ENCODE results near the gene FABP1. TPM values are rescaled to one million over a fixed set of nuclear protein-coding genes. Genes with fewer than 3 reads are reported as not detected.

Gene FABP1
- total RNA-seq, 2 donors from 2014 or later = not detected

DNA sequence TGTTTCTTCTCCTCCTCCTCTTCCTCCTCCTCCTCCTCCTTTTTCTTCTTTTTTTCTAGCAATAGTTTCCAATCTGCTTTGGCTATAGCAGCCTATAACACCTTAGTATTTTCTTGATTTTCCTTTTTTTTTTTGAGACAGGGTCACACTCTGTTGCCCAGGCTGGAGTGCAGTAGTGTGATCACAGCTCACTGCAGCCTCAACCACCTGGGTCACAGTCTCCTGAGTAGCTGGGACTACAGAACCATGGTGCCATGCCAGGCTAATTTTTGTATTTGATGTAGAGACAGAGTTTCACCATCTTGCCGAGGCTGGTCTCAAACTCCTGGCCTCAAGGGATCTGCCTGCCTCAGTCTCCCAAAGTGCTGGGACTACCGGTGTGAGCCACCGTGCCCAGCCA, 31.6 kb upstream of the FABP1 start:
- Mint-ChIP-seq H3K4me1 (ENCODE audit: low read depth) (no peaks in the 10 kb centered on the region), H3K9me3 (no peaks in the 10 kb centered on the region), H3K4me3 (no peak overlapping the region), H3K36me3 (ENCODE audit: insufficient read depth in 2 of 2) (no peaks in the 10 kb centered on the region), H3K27ac (no peak overlapping the region), H3K27me3 (ENCODE audit: low read depth) (no peaks in the 10 kb centered on the region)
- ATAC-seq (replicated peaks in 1 of 2) = no peak
- no peak for DNase-seq

- ATAC-seq (replicated peaks in 1 of 2) (no peak), DNase-seq (no peak)
- H3K27ac Mint-ChIP-seq = no peak overlapping the region
- peaks cover 14 to 15% of the 10 kb centered on the region in 2 donors for H3K36me3 Mint-ChIP-seq (ENCODE audit: insufficient read depth in 2 of 2)
- H3K4me1 Mint-ChIP-seq (ENCODE audit: low read depth) = no peaks in the 10 kb centered on the region
- H3K9me3 Mint-ChIP-seq = peaks cover 7 to 19% of the 10 kb centered on the region in 2 donors
- no peak overlapping the region for H3K4me3 Mint-ChIP-seq
- H3K27me3 Mint-ChIP-seq (ENCODE audit: low read depth) = peaks cover 11% of the 10 kb centered on the region
Measured at GRCh38 chr2:88148929-88149438, 21.1 kb upstream of the FABP1 start.

DNA sequence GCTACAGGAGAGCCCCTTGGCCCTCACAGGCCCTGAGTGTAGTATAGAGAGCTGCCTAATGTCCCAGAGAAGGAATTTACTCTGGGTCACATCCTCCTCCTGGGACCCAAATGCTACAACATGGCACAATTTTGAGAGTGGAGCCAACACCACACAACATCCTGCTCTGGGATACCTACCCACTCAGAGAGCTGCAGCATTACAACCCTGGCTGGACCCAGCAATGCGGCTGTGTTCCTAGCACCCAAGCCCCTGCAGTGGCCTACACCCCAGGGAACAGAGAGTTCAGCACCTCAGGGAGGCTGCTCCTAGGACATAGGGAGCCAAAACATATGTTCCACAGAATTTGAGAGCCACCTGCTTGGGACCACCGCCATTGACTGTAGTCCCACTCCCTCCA, 19.3 kb upstream of the FABP1 start:
- no peak for DNase-seq
- Mint-ChIP-seq H3K4me3 (no peak overlapping the region), H3K36me3 (ENCODE audit: insufficient read depth in 2 of 2) (peaks cover 11 to 12% of the 10 kb centered on the region in 2 donors), H3K27ac (no peak overlapping the region), H3K9me3 (peaks cover 6 to 18% of the 10 kb centered on the region in 2 donors), H3K27me3 (ENCODE audit: low read depth) (peaks cover 13% of the 10 kb centered on the region), H3K4me1 (ENCODE audit: low read depth) (no peaks in the 10 kb centered on the region)
- no peak for ATAC-seq (replicated peaks in 1 of 2)

GRCh38 chr2:88146590-88146989, 18.7 kb upstream of the FABP1 start:
- DNase-seq = no peak
- Mint-ChIP-seq H3K36me3 (ENCODE audit: insufficient read depth in 2 of 2) (peaks cover 12 to 14% of the 10 kb centered on the region in 2 donors), H3K27ac (no peak overlapping the region), H3K9me3 (peaks cover 6 to 21% of the 10 kb centered on the region in 2 donors), H3K4me3 (no peak overlapping the region), H3K4me1 (ENCODE audit: low read depth) (no peaks in the 10 kb centered on the region), H3K27me3 (ENCODE audit: low read depth) (peaks cover 13% of the 10 kb centered on the region)
- no peak for ATAC-seq (replicated peaks in 1 of 2)

DNA sequence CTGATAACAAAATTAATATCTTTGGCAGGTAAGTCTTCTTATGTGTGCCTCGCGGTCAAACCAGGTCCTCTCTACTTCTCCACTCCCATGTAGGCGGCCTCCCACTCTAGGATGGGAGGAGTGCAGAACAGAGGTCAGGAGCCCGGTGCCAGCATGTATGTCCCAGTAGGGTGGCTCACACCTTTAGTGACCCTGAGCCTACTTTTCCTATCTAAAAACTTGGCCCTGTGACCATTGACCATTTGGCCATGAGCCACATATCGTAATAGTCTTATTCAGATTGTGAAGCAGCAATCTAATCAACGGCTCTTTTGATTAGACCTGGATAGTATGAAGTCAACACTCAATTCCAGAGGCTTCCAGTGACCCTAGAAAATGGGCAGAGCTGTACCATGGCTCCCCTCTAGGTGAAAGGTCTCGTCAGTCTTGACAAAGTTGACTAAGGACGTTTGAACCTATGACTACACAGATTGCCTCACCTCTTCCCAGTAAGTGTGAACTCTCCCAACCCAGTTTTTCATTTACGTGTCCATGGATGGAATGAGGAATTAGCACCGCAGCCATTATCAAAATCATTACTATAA, 17.1 kb upstream of the FABP1 start:
- DNase-seq (no peak), ATAC-seq (replicated peaks in 1 of 2) (no peak)
- Mint-ChIP-seq H3K9me3 (peaks cover 7 to 21% of the 10 kb centered on the region in 2 donors), H3K4me1 (ENCODE audit: low read depth) (no peaks in the 10 kb centered on the region), H3K36me3 (ENCODE audit: insufficient read depth in 2 of 2) (peaks cover 12 to 14% of the 10 kb centered on the region in 2 donors), H3K4me3 (no peak overlapping the region), H3K27me3 (ENCODE audit: low read depth) (peaks cover 25% of the 10 kb centered on the region), H3K27ac (no peak overlapping the region)

DNA sequence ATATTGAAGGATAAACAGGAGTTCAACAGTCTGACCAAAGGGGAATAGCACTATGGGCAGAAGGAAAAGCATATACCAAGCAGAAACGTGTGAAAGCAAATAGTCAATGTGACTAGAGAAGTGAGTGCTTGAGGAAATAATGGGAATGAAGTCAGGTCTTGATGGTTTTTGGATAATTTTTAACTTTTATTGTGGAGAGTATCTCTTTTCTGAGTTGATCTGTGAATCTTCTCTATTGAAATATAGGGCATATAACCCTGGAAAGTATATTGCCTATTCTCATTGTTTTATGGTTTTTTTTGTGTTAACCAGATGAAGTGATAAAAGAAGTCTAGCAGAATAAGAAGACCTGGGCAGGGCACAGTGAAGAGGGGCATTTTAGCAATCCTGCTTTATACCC, 16.4 kb upstream of the FABP1 start:
- ATAC-seq (replicated peaks in 1 of 2) (no peak), DNase-seq (no peak)
- Mint-ChIP-seq H3K27ac (no peak overlapping the region), H3K4me1 (ENCODE audit: low read depth) (no peaks in the 10 kb centered on the region), H3K4me3 (no peak overlapping the region), H3K27me3 (ENCODE audit: low read depth) (peaks cover 29% of the 10 kb centered on the region), H3K9me3 (peaks cover 7 to 18% of the 10 kb centered on the region in 2 donors), H3K36me3 (ENCODE audit: insufficient read depth in 2 of 2) (peaks cover 11 to 14% of the 10 kb centered on the region in 2 donors)

DNA sequence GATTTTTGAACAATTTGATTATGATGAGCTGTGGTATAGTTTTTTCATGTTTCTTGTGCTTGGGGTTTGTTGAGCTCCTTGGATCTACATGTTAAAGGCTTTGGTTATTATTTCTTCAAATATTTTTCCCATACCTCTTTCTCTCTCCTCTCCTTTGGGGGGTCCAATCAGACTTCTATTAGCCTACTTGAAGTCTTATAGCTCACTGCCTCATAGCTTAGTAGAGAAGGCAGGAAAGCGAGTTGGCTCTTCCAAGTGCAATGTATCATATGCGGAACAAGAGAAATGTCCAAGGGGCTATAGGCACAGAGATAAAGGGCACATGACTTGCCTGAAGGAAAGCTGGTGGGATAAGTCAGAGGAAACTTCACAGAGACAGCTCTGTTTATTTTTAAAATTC, 14.1 kb upstream of the FABP1 start:
- H3K4me1 Mint-ChIP-seq (ENCODE audit: low read depth) = no peaks in the 10 kb centered on the region
- H3K36me3 Mint-ChIP-seq (ENCODE audit: insufficient read depth in 2 of 2) = peaks cover 2 to 3% of the 10 kb centered on the region in 2 donors
- no peak for DNase-seq
- H3K9me3 Mint-ChIP-seq = peaks cover 4 to 8% of the 10 kb centered on the region in 2 donors
- peaks cover 35% of the 10 kb centered on the region for H3K27me3 Mint-ChIP-seq (ENCODE audit: low read depth)
- ATAC-seq (replicated peaks in 1 of 2) = no peak
- H3K27ac Mint-ChIP-seq = no peak overlapping the region
- H3K4me3 Mint-ChIP-seq = no peak overlapping the region

DNA sequence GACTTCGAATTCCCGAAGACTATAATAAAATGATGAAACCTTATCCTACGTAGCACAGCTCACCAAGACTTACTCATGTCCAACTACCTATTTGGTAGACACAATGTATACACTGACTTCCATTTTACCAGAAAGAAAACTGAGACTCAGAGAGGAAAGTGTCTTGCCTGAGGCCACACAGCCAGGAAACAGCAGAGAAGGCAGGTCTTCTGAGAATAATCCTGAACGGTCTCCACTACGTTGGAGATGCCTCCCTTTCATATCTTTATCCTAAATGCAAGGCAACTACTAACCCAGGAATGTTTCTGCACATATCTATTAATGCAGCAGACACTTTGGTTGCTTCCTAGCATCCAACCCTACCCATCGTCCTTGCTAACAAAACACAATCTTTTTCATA, 11.9 kb upstream of the FABP1 start:
- H3K4me3 Mint-ChIP-seq = no peak overlapping the region
- H3K4me1 Mint-ChIP-seq (ENCODE audit: low read depth) = no peaks in the 10 kb centered on the region
- H3K27me3 Mint-ChIP-seq (ENCODE audit: low read depth) = peaks cover 45% of the 10 kb centered on the region
- DNase-seq (no peak), ATAC-seq (replicated peaks in 1 of 2) (no peak)
- no peak overlapping the region for H3K27ac Mint-ChIP-seq
- H3K36me3 Mint-ChIP-seq (ENCODE audit: insufficient read depth in 2 of 2) = peaks cover 2 to 3% of the 10 kb centered on the region in 2 donors
- H3K9me3 Mint-ChIP-seq = peaks cover 4 to 8% of the 10 kb centered on the region in 2 donors

GRCh38 chr2:88139203-88139702, 11.4 kb upstream of the FABP1 start:
- Mint-ChIP-seq H3K4me3 (no peak overlapping the region), H3K9me3 (peaks cover 4 to 8% of the 10 kb centered on the region in 2 donors), H3K36me3 (ENCODE audit: insufficient read depth in 2 of 2) (peaks cover 2 to 3% of the 10 kb centered on the region in 2 donors), H3K27me3 (ENCODE audit: low read depth) (peaks cover 43% of the 10 kb centered on the region), H3K4me1 (ENCODE audit: low read depth) (no peaks in the 10 kb centered on the region), H3K27ac (no peak overlapping the region)
- no peak for ATAC-seq (replicated peaks in 1 of 2)
- no peak for DNase-seq

GRCh38 chr2:88137833-88138232, 10.0 kb upstream of the FABP1 start:
- peaks cover 38% of the 10 kb centered on the region for H3K27me3 Mint-ChIP-seq (ENCODE audit: low read depth)
- peaks cover 2 to 3% of the 10 kb centered on the region in 2 donors for H3K36me3 Mint-ChIP-seq (ENCODE audit: insufficient read depth in 2 of 2)
- H3K4me3 Mint-ChIP-seq = no peak overlapping the region
- ATAC-seq (replicated peaks in 1 of 2) (no peak), DNase-seq (no peak)
- H3K27ac Mint-ChIP-seq = no peak overlapping the region
- H3K4me1 Mint-ChIP-seq (ENCODE audit: low read depth) = no peaks in the 10 kb centered on the region
- H3K9me3 Mint-ChIP-seq = peaks cover 3 to 4% of the 10 kb centered on the region in 2 donors

GRCh38 chr2:88136817-88137216, 9.0 kb upstream of the FABP1 start:
- Mint-ChIP-seq H3K27me3 (ENCODE audit: low read depth) (peaks cover 38% of the 10 kb centered on the region), H3K27ac (no peak overlapping the region)
- no peak for ATAC-seq (replicated peaks in 1 of 2)

DNA sequence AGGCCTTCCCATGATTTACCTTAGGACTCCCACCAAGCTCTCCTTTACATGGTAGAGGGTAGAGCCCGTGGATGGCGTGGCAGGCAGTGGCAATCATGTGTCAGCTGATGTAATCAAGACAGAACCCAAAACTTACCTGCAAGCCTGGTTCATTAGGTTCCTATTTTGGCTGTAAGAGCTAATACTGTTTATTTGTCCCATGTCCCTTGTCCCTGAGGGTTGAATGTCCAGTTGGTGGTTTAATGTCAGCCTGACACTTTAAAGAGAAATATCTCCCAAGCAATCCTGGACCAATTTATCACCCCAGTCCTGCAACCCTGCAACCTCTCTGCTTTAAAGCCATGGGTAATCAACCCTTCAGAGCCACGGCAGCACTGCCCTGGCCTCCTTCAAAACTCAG, 6.0 kb upstream of the FABP1 start:
- DNase-seq (no peak), ATAC-seq (replicated peaks in 1 of 2) (no peak)
- H3K27ac Mint-ChIP-seq = peak overlapping the region; percentile 9
- no peak overlapping the region for H3K4me3 Mint-ChIP-seq
- H3K4me1 Mint-ChIP-seq (ENCODE audit: low read depth) = no peaks in the 10 kb centered on the region
- peaks cover 23% of the 10 kb centered on the region for H3K27me3 Mint-ChIP-seq (ENCODE audit: low read depth)
- no peaks in the 10 kb centered on the region for H3K36me3 Mint-ChIP-seq (ENCODE audit: insufficient read depth in 2 of 2)
- H3K9me3 Mint-ChIP-seq = no peaks in the 10 kb centered on the region

More at GRCh38 chr2:88136817-88137216, 9.0 kb upstream of the FABP1 start:
- no peak for DNase-seq
- H3K9me3 Mint-ChIP-seq = peaks cover under 1 to 2% of the 10 kb centered on the region in 2 donors
- H3K36me3 Mint-ChIP-seq (ENCODE audit: insufficient read depth in 2 of 2) = peaks cover under 1 to 1% of the 10 kb centered on the region in 2 donors
- H3K4me1 Mint-ChIP-seq (ENCODE audit: low read depth) = no peaks in the 10 kb centered on the region
- H3K4me3 Mint-ChIP-seq = no peak overlapping the region

GRCh38 chr2:88131999-88132368, 4.1 kb upstream of the FABP1 start:
- H3K36me3 Mint-ChIP-seq (ENCODE audit: insufficient read depth in 2 of 2) = no peaks in the 10 kb centered on the region
- H3K9me3 Mint-ChIP-seq = no peaks in the 10 kb centered on the region
- H3K27ac Mint-ChIP-seq = no peak overlapping the region
- ATAC-seq (replicated peaks in 1 of 2) = no peak
- no peak for DNase-seq
- H3K4me3 Mint-ChIP-seq = no peak overlapping the region
- H3K4me1 Mint-ChIP-seq (ENCODE audit: low read depth) = no peaks in the 10 kb centered on the region
- H3K27me3 Mint-ChIP-seq (ENCODE audit: low read depth) = peaks cover 18% of the 10 kb centered on the region
